K562 (cell line): ENCODE measurements around the gene ATXN1. TPM values are rescaled to one million over a fixed set of nuclear protein-coding genes. Genes with fewer than 3 reads are reported as not detected.

Experiments
- ARID4B ChIP-seq: sonication (generic); formaldehyde crosslinking; IDR thresholded peaks from 2 replicates; pipeline ENCODE4 v1.8.0; 2022; ENCODE audit warnings: mild to moderate bottlenecking, missing genetic modification reagents
- ZNF740 ChIP-seq, 3 experiments: fragments of 200-800 bp in 1 of 3; sonication (Bioruptor generic) in 1 of 3; sonication (generic) in 1 of 3; formaldehyde crosslinking in 1 of 3; IDR thresholded peaks; 2 replicates each; pipeline versions ENCODE4 v1.6.1 to v1.8.0; 2016 to 2022; ENCODE audit warnings: mild to moderate bottlenecking in 2 of 3, missing compliant biosample characterization in 2 of 3, missing genetic modification characterization in 2 of 3, missing genetic modification reagents in 1 of 3
- polyA plus RNA-seq, 8 experiments: library from polyadenylated mRNA; depleted of rRNA in 4 of 8; stranded (reverse) in 5 of 8; unstranded in 3 of 8; fragments of >200 nt; fragmentation: Nextera tagmentation in 2 of 8; fragmentation: Illumina TruSeq in 1 of 8; extraction: Ambion mirVana in 2 of 8; extraction: Trizol in 1 of 8; gene quantifications; 2 replicates each; pipeline versions ENCODE4 v1.2.1 to v1.2.3, GENCODE V29; 2011 to 2014; ENCODE audit warnings: inconsistent platforms in 1 of 8, missing spikeins in 1 of 8
- total RNA-seq, 7 experiments: library from RNA; depleted of rRNA in 6 of 7; stranded (reverse); fragments of >200 nt in 6 of 7; fragmentation: Illumina TruSeq in 2 of 7; extraction: Trizol in 2 of 7; gene quantifications; 2 replicates each; pipeline versions ENCODE4 v1.2.1 to v1.2.3, GENCODE V29; 2011 to 2021; ENCODE audit warnings: low replicate concordance in 1 of 7

ATXN1 gene
- total and polyA plus RNA-seq, 9 of the 15 experiments (the other 6 are each of a cell fraction or from before 2014, with no cell fraction given): under 0.01 to 1.2 (median 0.58) TPM

GRCh38 chr6:16253399-16254144 is 507.7 kb downstream of the ATXN1 start (continued):
- TF ChIP-seq ZNF740 (CRISPR knock-in tag; IDR thresholded peaks at IDR 0.05) (peak; percentile 64), ZNF740 (tag; IDR thresholded peaks at IDR 0.05) (peak in 1 of 2 experiments; percentile 58; a peak in 1 of 4 replicates), ARID4B (CRISPR knock-in tag) (no peak)
